ENCODE measurements around the gene ALDH1A3.

The ALDH1A3 gene

GRCh38 chr15:100859970-100860828 is 19.4 kb upstream of the ALDH1A3 start:
- DNase-seq (ENCODE audit: low spot score) = no peak

- no peak for DNase-seq (ENCODE audit: low spot score)
Observed at GRCh38 chr15:100860829-100861510, 18.7 kb upstream of the ALDH1A3 start.

- peak; percentile 87 for DNase-seq (ENCODE audit: low spot score)
Observed at GRCh38 chr15:100861511-100861991, 18.1 kb upstream of the ALDH1A3 start.

- no peak for DNase-seq (ENCODE audit: low spot score)
Observed at GRCh38 chr15:100862162-100862561, 17.5 kb upstream of the ALDH1A3 start.

- no peak for DNase-seq (ENCODE audit: low spot score)
Observed at GRCh38 chr15:100863075-100863795, 16.4 kb upstream of the ALDH1A3 start.

- peak; percentile 87 for DNase-seq (ENCODE audit: low spot score)
Observed at GRCh38 chr15:100863796-100864267, 15.8 kb upstream of the ALDH1A3 start.

- DNase-seq (ENCODE audit: low spot score) = no peak
Observed at GRCh38 chr15:100866386-100867330, 13.0 kb upstream of the ALDH1A3 start.

GRCh38 chr15:100867433-100867832 is 12.2 kb upstream of the ALDH1A3 start:
- no peak for DNase-seq (ENCODE audit: low spot score)

GRCh38 chr15:100869151-100869999 is 10.3 kb upstream of the ALDH1A3 start:
- DNase-seq (ENCODE audit: low spot score) = no peak

GRCh38 chr15:100873029-100873677 is 6.5 kb upstream of the ALDH1A3 start:
- peak; percentile 88 for DNase-seq (ENCODE audit: low spot score)

- DNase-seq (ENCODE audit: low spot score) = no peak
Observed at GRCh38 chr15:100875495-100875894, 4.1 kb upstream of the ALDH1A3 start.

- DNase-seq (ENCODE audit: low spot score) = no peak
Observed at GRCh38 chr15:100875976-100876375, 3.7 kb upstream of the ALDH1A3 start.

GRCh38 chr15:100877551-100877950 is 2.1 kb upstream of the ALDH1A3 start:
- no peak for DNase-seq (ENCODE audit: low spot score)

GRCh38 chr15:100878130-100878529 is 1.5 kb upstream of the ALDH1A3 start:
- no peak for DNase-seq (ENCODE audit: low spot score)

- DNase-seq (ENCODE audit: low spot score) = no peak
Observed at GRCh38 chr15:100878648-100879047, 983 bp upstream of the ALDH1A3 start.

- DNase-seq (ENCODE audit: low spot score) = no peak
Observed at GRCh38 chr15:100879061-100879463, 569 bp upstream of the ALDH1A3 start.

GRCh38 chr15:100880139-100880896 is 687 bp downstream of the ALDH1A3 start:
- DNase-seq (ENCODE audit: low spot score) = no peak

- no peak for DNase-seq (ENCODE audit: low spot score)
Observed at GRCh38 chr15:100880897-100881242, 1.2 kb downstream of the ALDH1A3 start.
